ENCODE results near the gene DENND4B.

Gene DENND4B

DNA sequence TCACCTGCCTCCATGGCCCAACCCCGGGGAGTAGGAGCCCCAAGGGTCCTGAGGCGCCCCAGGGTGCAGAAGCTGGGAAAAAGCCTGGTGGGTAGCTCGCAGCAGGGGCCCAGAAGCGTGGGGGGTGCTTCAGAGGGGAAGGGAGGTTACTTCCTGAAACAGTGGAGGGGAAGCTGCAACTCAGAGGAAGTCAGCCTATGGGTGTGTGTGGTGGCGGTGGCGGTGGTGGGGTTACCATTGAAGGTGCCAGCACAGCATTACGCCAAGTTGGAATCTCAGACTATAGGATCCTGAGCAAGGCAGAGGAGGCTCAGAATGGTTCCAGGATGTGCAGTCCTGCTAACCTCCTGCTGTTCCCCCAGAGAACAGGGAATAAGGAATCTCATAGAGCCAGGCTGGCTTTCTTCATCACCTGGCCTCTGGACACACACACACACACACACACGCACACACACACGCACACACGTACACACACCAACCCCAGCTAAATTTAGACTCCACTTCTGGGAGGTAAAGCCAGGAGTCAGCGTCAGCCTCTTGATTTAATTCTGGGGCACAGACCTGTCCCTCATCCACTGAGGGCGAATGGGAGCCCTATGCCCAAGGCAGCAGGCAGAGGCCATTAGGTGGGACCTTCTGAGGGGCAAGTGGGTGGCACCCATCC, 1.3 kb downstream of the DENND4B start:
- DNase-seq (ENCODE audit: low read depth), result peak; percentile 68

DNA sequence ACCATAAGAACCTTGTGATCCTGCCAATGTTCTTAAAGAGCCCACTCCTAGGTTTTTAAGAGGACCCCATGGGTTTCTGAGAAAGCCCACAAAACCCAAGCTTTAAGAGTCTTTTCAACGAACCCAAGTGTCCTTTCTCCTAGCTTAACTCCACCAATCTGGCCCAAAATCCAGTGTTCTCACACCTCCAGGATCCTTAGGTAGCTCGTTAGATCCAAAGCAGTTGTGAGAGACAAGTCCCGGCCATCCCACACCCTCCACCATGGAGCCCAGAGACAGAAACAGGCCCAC, 1.7 kb downstream of the DENND4B start:
- DNase-seq (ENCODE audit: low read depth), result no peak

DNA sequence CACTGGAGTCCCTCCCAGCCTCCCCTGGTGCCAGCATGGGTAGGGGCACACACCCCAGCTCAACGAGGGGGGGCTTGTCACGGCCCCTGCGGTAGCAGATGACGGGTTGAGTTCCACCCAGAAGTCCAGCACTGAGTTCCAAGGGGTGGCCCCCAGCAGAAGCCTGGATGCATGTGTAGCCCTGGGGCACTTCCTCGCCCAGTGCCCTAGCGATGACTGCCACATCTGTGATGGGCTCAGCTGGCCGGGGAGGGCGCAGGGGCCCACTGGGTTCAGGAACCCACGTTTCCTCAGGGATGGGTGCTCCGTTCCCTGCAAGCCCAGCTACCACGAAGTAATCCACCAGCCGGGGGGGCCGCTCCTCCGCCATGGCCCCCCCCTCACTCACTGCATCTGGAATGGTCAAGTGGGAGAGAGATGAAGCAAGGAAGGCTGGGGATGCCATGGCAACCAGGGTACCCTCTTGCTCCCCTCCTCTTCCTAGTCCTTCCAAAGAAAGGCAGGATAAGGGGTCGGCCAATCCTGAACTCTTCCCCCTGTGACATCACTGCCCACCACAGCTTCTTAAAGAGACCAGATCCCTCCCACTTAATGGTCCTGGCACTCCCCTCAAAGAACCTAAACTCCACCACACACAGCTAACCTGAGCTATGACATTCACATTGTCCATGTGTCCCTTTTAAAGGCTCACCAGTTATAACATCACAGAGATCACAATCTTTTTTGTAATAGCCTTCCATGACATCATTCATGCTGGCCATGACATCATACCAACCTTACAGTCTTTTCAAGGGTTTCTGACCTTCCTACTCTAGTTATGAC, 2.3 kb downstream of the DENND4B start:
- DNase-seq (ENCODE audit: low read depth), result no peak

DNA sequence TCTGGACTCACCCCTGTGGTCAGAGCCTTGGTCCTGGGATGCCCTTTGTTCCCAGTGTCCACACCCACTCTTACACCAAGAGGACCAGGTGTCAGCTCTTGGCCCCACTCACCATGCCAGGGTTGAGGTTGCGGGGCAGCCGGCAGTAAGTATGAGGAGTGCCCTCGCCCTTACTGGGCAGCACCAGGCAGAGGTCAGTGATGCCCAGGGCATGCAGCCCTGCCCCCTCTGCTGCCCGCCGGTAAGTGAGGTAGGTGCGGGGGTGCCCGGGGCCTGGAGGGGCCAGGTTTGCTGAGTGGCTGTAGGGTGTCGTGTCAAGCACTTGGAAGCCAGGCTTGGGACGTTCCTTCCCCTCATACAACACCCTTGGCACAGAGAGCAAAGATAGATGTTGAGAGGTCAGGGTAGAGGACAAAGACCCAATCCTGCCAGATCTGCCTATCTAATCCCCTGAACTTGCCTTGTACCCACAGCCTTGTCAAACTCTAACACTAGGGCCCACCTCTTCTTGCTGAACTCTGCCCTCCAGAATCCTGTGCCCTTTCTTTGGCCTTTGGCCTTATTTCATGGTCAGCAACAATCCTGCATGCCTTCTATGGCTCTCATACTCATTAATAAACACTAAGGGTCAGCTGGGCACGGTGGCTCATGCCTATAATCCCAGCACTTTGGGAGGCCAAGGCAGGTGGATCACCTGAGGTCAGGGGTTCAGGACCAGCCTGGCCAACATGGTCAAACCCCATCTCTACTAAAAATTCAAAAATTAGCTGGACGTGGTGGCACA, 3.6 kb downstream of the DENND4B start:
- no peak for DNase-seq (ENCODE audit: low read depth)

DNA sequence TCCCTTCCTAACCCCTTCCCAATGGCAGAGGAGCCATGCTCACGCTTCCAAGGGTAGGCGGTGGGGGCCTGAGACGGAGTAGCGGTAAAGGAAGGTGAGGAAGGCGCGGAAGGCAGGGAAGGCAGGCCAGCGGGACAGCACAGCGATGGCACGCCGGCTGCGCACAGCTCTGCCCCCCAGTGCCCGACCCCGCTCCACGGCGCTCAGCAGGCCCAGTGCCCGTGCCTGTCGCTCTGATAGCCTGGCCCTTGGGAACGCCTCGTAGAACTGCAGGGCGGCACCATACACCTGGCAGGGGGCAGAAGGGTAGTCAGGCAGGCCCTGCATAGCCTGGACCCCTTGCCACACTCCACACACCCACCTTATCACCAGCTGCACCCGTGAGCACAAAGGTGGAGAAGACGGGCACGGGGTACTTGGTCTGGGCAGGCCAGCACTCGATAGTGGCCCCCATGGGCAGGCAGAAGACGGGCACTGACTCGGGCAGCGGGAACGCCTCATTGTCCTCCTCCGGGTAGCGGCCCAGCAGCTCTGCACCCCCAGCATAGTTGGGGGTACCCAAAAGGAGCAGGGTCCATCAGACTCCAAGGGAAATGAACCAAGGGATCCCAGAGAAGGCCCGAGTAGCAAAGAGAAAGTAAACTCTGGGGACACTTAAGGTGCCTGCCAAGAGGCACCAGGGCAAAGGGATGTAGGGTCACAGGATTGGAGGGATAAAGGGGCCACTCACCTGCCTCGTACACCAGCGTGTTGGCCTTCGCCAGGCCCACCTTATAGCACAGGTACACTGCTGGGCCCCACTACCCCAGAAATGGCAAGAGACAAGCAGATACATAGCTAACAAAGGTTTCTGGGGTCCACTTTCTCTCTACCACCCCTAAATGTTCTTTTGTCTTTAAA, 4.4 kb downstream of the DENND4B start:
- DNase-seq (ENCODE audit: low read depth), result no peak

DNA sequence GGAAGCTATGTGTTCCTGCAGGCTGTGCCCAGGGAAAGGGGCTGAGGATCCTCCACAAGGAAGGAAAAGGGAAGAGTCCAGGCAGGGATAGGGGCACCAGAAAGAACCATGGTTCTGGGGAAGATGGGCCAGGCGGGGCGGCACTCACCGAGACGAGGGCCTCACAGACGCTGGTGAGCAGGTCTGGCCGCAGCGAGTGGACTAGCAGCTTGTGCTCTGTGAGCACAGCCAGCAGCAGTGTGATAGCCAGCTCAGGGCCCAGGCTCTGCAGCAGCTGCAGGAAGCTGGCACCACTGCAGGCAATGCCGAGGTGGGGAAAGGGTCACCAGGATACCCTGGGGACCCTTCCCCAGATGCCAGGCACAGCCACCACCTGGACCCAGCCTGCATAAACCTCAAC, 5.8 kb downstream of the DENND4B start:
- no peak for DNase-seq (ENCODE audit: low read depth)

DNA sequence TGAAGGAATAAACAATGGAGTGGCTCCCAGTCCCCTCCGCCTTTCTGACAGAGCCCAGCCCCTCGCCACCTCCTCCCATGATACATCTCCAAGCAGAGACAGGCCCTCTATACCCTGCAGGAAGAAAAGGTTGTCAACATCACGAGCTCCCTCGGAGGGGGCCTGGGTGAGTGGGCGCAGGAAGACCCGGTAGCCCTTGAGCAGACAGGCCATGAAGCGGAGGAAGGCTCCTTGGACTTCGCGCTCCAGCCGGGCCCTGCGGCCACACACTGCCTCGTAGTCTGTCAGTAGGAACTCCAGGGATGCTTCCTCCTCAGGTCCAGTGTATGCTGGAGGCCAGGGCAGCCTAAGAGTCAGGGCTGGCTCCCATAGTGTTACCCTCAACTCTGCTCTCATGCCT, 7.0 kb downstream of the DENND4B start:
- DNase-seq (ENCODE audit: low read depth), result no peak

DNA sequence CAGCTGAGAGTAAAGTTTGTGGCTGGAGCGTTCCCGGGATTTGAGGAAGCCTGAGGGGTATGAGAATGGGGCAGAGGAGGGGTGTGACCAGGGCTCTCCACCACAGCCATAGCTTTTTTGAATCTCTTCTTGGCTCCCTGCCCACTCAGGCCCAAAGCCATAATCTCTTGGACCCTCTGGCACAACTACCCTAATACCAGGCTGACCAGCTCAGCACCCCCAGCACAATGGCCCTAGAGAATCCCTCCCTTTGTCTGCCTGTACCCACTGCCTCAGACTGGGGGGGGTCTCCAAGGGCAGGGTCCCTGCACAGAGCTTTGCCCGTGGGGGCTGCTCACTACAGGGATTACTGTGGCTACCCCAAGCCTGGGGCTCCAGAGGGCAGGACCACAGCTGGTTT, 7.5 kb downstream of the DENND4B start:
- DNase-seq (ENCODE audit: low read depth), result no peak

DNA sequence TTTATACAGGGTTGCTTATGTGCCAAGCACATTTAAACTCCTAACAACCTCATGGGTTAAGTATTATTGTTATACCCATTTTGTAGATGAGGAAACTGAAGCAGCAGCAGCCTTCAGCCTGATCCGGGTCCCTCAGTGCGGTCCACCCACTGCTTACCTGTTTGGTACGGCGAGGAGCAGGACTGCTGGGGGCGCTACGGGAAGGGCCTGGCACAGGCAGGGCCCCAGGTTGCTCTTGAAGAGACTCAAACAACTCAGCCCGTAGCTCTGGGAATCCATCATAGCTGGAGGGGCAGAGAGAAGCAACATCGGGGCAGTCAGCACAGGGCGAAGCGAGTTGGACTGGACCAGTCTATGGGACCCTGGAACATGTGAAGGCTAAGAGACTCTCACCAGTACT, 9.2 kb downstream of the DENND4B start:
- DNase-seq (ENCODE audit: low read depth), result no peak

DNA sequence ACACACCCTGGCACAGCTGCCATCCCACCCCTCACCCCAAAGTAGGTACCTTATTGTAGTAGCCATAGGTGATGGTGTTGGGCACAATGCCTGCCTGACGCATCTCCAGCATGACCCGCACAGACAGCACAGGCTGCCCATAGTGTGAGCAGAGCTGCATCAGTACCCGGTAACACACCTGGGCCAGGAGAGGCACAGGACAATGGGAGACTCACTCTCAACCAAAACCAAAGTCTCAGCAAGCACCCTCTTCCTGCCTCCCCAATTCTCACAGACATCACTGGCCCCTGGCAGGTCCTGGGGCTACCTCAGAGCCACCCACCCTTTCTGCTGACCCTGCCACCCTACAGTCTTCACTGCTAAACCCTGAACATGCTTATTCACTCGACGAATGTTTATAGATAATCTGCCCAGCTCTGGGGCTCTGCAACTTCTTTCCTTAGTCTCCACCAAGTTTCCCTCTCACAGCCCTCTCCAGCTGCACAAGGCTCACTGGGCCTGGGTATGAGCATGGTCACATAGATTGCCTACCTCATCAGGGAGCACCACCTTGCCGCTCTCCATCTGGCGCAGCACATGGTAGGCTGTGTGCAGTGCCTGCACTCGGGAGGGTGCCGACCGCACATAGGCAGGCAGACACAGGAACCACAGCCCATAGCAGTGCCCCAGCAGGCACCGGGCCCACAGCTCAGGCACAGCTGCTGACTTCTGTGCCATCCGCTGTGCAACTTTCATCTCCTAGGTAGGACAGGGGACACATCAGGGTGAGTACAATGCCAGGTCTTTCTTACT, 10.3 kb downstream of the DENND4B start:
- DNase-seq (ENCODE audit: low read depth), result no peak

DNA sequence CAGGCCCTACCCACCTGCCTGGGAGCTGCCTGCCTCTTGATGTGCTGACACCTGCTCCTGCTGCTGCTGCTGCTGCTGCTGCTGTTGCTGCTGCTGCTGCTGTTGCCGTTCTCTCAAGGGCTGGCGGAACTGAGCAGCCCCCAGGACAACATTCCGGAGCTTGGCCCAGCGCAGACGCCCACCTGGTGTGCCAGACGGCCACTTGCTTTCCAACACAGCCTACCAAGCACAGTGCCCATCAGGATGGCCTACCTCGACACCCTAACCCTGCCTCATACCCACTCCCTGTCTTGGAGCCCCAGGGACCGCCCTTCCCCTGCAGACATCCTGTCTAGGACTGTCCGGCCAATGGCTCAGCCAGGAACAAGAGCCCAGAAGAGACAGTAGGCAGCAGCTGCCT, 11.8 kb downstream of the DENND4B start:
- DNase-seq (ENCODE audit: low read depth), result no peak

DNA sequence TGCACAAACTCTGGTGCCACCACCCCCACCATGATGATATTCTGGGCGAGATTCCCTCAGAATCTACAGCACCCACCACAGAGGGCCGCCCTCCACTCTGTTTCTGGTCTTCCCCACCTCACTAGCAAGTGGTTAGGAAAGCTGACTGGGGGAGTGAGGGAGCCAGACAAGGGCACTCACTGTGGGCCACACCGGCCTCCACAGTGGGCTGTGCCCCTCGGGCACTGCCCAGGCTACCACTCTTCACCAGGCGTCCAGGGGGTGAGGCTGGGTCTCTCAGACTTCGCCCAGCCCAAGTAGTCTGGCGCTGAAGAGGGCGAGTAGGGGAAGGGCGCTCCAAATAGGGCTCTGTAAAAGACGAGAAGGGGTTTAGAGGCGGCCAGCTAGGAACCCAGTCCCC, 12.6 kb downstream of the DENND4B start:
- no peak for DNase-seq (ENCODE audit: low read depth)

DNA sequence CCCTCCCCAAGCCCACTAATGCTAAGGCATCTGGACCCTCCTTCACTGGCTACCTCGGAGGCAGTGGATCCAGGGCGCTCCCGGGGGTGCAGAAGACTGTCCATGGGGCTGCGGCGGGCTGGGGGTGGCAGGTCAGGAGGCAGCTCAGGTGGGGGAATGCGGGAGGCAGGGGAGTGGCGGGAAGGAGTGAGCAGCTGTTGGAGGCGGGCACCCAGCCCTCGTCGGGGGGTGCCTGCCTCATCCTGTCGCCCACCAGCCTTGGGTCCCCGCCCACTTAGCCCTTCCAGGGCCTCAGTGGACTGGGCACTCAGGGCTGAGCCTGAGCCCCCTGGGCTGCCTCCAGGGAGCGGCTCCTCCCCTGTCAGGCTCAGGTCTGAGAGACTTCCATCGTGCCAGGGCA, 13.1 kb downstream of the DENND4B start:
- no peak for DNase-seq (ENCODE audit: low read depth)

DNA sequence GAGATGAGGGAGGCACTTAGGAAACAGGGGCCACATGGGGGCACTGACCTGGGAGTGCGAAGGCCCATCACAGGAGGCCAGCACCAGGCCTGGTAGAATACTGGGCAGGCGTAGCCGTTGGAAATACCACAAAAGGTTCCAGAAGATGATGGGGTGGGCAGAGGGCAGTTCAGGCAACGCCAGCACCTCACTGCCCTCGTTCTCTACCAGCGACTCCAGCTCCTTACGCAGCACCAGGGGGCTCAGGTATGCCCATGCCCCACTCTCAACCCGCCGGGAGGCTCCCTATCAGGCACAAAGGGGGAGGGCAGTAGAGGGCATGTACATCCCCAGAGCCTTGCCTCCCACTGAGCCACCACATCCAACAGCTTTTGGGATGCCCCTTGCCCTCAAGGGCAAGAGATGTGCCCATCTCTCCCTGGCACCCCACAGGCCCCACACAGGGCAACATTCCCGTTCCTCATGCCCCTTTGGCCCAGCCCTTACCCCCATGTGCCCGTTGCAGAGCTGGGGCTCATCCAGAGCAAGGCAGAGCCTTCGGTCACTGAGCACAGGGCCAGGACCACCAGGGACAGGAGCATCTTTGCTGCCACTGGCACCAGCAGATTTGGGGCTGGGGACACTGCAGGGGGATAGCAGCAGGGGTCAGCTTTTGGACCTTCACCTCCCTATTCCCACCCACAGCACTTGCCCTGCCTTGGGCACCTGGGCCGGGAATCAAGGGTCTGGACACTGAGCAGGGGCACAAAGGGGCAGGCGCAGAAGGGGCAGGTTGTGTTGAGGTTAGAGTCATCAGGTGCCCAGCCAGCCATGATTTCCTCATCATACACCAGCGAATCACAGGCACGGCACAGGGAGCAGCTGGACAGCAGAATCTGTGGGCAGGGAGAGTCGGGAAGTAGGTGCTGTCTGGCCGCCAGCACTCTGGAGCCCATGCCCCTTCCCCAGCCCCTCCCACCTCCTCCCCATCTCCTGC, 14.1 kb downstream of the DENND4B start:
- DNase-seq (ENCODE audit: low read depth), result no peak

DNA sequence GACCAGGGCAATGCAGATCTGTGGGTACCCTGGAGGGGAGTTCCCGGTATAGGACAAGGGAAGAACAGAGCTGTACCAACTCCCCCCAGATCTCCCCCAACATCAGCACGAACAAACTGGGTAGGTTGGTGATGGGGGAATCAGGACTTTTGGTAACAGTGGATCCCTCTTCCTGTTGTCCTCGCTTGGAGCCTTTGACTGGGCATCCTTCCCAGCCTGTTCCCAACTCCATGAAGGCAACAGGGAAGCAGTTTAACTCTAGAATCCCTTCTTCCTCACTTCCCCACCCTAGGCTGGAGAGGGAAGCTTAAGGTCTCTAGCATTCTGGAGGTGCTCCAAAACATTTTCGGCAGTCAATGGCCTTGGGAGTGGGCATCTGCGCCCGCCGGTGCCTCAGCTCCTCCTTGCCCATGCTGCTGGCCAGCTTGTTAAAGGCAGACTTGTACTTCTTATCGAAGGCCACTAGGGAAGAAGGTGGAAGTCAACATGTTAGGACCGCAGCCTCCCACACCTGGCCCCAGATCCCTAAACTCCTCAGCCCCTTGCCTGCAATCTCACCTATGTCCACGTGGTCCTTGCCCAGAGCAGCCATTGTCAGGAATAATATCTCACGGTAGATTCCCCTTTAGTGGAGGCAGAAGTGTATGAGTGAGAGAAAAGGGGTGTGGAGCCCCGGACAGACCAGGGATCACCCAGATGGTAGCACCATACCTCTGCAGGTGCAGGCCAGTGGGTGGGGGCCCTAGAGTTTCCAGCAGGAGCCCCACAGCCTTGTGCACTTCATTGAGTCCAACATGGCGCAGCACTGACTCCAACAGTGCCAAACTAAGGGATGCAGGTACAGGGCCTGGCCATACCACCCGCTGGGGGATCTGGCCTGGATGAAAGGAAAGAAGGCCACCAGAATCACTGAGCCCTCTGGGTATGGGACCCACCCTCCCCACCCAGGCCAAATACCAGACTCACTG, 16.3 kb downstream of the DENND4B start:
- DNase-seq (ENCODE audit: low read depth), result no peak

DNA sequence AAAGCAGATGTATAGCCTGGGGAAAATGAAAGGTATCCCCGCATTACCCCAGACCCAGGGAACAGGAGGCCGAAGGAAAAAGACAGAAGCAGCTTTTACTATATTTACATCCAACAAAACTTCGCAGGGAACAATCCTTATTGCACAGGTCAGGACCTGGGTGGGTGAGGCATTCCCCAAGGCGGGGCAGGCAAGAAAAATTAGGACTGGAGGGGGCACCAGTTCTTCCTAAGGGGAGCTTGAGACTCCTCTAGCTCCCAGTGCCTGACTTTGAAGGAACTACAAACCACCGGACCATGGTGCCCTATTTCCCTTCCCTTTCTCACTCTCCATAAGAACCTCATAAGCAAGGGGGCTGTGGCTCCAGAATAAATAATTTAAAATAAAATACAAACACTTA, 17.1 kb downstream of the DENND4B start:
- DNase-seq (ENCODE audit: low read depth), result no peak

DNA sequence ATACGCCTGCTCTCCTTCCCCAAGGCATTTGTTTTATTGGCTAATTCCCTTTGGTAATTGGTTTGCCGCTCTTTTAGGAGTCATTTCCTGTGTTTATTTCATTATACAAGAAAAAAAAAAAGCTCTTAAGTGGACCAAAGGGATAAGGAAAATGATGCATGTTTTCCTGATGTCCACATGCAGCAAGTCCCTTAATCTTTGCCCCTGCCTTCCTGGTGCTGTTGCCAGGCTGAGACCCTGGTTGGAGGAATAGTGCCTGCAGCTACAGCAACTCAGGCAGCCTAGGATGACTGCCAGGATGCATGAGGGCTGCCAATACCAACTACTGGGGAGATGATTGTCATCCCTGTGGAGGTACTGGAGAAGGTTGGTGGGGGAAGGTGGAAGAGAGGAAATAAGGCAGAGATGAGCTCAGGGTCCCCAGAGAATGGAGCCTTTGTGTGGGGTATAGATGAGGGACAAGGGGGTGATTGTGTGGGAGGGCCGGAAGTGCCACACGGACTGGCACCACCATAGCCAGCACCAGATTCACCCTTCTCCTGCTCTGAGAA, 17.7 kb downstream of the DENND4B start:
- DNase-seq (ENCODE audit: low read depth), result no peak

DNA sequence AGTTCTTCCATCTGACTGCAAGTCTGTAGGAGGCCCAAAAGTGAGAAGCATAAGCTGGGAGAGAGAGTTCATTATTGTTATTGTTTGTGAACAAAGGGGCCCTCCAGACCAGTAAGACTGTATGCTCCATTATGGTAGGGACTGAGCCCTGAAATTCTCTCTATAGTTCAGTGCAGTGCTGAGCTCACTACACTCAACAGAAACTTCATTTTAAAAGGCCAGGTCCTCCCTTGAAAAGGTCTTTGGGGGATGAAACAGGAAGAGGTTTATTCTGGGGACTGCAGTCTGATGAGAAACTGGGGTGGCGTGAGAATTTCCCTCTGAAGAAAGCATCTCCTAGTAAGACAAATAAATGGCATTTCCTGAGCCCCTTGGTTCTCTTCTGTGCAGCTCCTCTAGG, 18.3 kb downstream of the DENND4B start:
- no peak for DNase-seq (ENCODE audit: low read depth)

DNA sequence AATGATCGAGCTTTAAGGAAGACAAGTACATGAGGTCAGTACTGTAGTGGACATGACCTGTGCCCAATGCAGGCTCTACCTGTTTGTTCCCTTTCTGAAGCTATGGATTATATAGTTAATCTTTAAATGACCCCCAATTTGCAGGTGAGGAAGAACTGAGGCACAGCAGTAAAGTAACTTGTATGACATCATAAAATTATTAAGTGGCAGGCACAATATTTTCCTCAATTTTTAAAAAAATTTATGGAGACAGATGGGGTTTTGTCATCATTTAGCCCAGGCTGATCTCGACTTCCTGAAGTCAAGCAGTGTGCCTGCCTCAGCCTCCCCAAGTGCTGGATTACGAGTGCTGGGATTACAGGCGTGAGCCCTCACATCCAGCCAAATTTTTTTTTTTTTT, 20.1 kb downstream of the DENND4B start:
- DNase-seq (ENCODE audit: low read depth), result no peak

Measured in stimulated activated CD8-positive, alpha-beta memory T cell treated with anti-CD3 and anti-CD28 coated beads, Interleukin-4, amount 100 ng/mL, for 24 hours (primary cell).